PC-3 (cell line): ENCODE results near the gene DTNB. TPM values are rescaled to one million over a fixed set of nuclear protein-coding genes. Genes with fewer than 3 reads are reported as not detected.
A peak's percentile ranks its signal among the peaks of the same experiment; 100 is the strongest.

ENCODE experiments used
- ATAC-seq: fragments of 200-7000 bp; cut with Tn5 transposase; 2 replicates; pipeline ENCODE4 v1.9.1; 2020; ENCODE audit warnings: mild to moderate bottlenecking, moderate library complexity
- BruUV-seq: library from RNA; stranded (reverse); fragments of 400-500 nt; replicated peaks from 2 replicates; lab custom pipeline; 2021; lab: Mats Ljungman, UMichigan
- CTCF ChIA-PET: fragments of 300-600 bp; sonication (Branson Sonifier 250); formaldehyde crosslinking; loops from one replicate; lab custom pipeline; 2022; ENCODE audit warnings: antibody characterized with exemption; lab: Charles Lee
- POLR2A ChIA-PET: fragments of 300-600 bp; sonication (Branson Sonifier 250); formaldehyde crosslinking; loops from one replicate; lab custom pipeline; 2022; ENCODE audit warnings: antibody characterized with exemption; ENCODE audit not compliant: unreplicated experiment; lab: Charles Lee
- DNase-seq: peaks from one replicate; pipeline ENCODE4 v3.0.0-alpha.2; 2015
- H2AFZ ChIP-seq: fragments of 300-600 bp; sonication (generic); 2 replicates; pipeline ENCODE4 v1.6.0; 2016; ENCODE audit warnings: antibody characterized with exemption, low read length
- H3F3A ChIP-seq: fragments of 300-600 bp; sonication (generic); one replicate; pipeline ENCODE4 v1.6.0; 2017; ENCODE audit warnings: antibody characterized with exemption, low read length, control low read depth, mild to moderate bottlenecking; ENCODE audit not compliant: unreplicated experiment
- H3K27ac ChIP-seq: fragments of 300-600 bp; sonication (generic); 2 replicates; pipeline ENCODE4 v1.5.1; 2016; ENCODE audit warnings: mild to moderate bottlenecking, low read length
- H3K27me3 ChIP-seq: fragments of 300-600 bp; sonication (generic); 2 replicates; pipeline ENCODE4 v1.6.1; 2016; ENCODE audit warnings: low read length, mixed read lengths
- H3K36me3 ChIP-seq: fragments of 300-600 bp; sonication (generic); 2 replicates; pipeline ENCODE4 v1.6.1; 2016; ENCODE audit warnings: low read depth, mixed run types, low read length, mixed read lengths
- H3K4me1 ChIP-seq: fragments of 300-600 bp; sonication (generic); 2 replicates; pipeline ENCODE4 v1.5.1; 2016; ENCODE audit warnings: low read length; ENCODE audit not compliant: insufficient read depth
- H3K4me2 ChIP-seq: fragments of 300-600 bp; sonication (generic); 2 replicates; pipeline ENCODE4 v1.6.0; 2016; ENCODE audit warnings: low read length
- H3K4me3 ChIP-seq: fragments of 300-600 bp; sonication (generic); 2 replicates; pipeline ENCODE4 v1.5.1; 2016; ENCODE audit warnings: mild to moderate bottlenecking, low read length, mixed read lengths
- H3K79me2 ChIP-seq: fragments of 300-600 bp; sonication (generic); 2 replicates; pipeline ENCODE4 v1.6.1; 2017; ENCODE audit warnings: low read length, mixed read lengths
- H3K9ac ChIP-seq: fragments of 300-600 bp; sonication (generic); 2 replicates; pipeline ENCODE4 v1.6.0; 2016; ENCODE audit warnings: mild to moderate bottlenecking, low read length
- H3K9me2 ChIP-seq: fragments of 300-600 bp; sonication (generic); replicated peaks from 2 replicates; pipeline ENCODE4 v1.6.1; 2016; ENCODE audit warnings: mixed run types, low read length, mixed read lengths
- H3K9me3 ChIP-seq: fragments of 300-600 bp; sonication (generic); 2 replicates; pipeline ENCODE4 v1.6.1; 2016; ENCODE audit warnings: low read length, mixed read lengths
- H4K20me1 ChIP-seq: fragments of 300-600 bp; sonication (generic); 2 replicates; pipeline ENCODE4 v1.6.1; 2016; ENCODE audit warnings: low read length, mixed read lengths
- CTCF ChIP-seq: fragments of 300-600 bp; sonication (generic); conservative IDR thresholded peaks from 2 replicates; pipeline ENCODE4 v1.5.1; 2017; ENCODE audit warnings: antibody characterized with exemption, low read depth, mild to moderate bottlenecking, low read length
- EZH2 ChIP-seq: fragments of 300-600 bp; sonication (generic); IDR thresholded peaks from one replicate; pipeline ENCODE4 v1.6.1; 2017; ENCODE audit warnings: antibody characterized with exemption, mild to moderate bottlenecking, low read length; ENCODE audit not compliant: unreplicated experiment
- EZH2phosphoT487 ChIP-seq: fragments of 300-600 bp; sonication (generic); IDR thresholded peaks from 2 replicates; pipeline ENCODE4 v1.6.1; 2018; ENCODE audit warnings: mild to moderate bottlenecking, antibody characterized with exemption, low read length, borderline replicate concordance
- intact Hi-C: fragments of 100-400 bp; cut with micrococcal nuclease; formaldehyde crosslinking; loops from 2 replicates; pipeline ENCODE4 v1.9.0; 2023
- total RNA-seq: library from RNA; depleted of rRNA; stranded (reverse); fragments of >200 nt; gene quantifications from 2 replicates; pipeline ENCODE4 v1.2.3, GENCODE V29; 2014

The DTNB gene
- total RNA-seq, 1 experiment from 2014 or later: 23.1 TPM

DNA sequence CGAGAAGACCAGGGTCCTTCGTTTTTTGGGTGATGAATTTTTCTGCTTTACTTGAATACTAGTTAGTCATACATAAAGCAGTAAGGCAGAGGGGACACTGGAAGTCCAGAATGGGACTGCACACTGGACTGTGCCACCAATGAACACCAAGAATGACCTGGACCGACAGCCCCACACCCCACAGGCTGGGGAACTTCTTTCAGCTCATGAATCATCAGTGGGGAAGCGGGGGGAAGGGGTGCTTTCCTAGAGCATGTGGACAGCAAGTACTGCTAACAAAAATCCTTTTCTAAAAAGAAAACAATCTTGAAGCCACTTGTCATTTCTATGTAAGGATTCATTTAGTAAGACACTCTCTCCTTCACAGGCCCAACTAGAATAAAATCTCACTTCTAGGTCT, 86.0 kb downstream of the DTNB start:
- no TSS peak for BruUV-seq

DNA sequence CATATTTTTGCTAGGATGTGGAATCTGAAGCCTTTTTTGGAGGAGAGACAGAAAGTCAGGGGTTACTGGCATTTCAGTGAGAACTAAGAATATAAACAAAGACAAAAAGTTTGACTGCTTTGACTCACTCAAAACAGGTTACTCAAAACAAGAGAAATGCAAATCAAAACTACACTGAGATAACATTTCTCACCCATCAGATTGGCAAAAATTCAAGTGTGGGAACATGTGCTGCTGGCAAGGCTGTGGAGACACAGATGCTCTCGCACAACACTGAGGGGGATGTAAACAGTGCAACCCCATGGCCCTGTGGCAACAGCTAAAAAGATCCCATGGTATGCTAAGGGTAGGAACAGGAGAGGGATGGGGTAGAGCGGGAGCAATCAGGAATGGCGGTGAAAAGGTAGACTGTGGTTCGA, 86.6 kb downstream of the DTNB start:
- Histone ChIP-seq H3K4me1 (peaks cover 9% of the 10 kb centered on the region), H3F3A (no peaks in the 10 kb centered on the region), H3K27me3 (no peaks in the 10 kb centered on the region), H3K4me2 (no peak overlapping the region), H3K27ac (no peak overlapping the region), H3K36me3 (no peaks in the 10 kb centered on the region), H3K79me2 (no peaks in the 10 kb centered on the region), H3K9ac (no peak overlapping the region), H2AFZ (no peak overlapping the region), H3K9me2 (no peaks in the 10 kb centered on the region), H3K4me3 (no peak overlapping the region), H4K20me1 (no peaks in the 10 kb centered on the region), H3K9me3 (no peaks in the 10 kb centered on the region)
- BruUV-seq: no TSS peak
- no peak for DNase-seq
- intact Hi-C loops: no loop called here
- CTCF ChIA-PET: no interaction called here
- no peak for TF ChIP-seq EZH2
- no peak for TF ChIP-seq CTCF
- TF ChIP-seq EZH2phosphoT487: no peak
- POLR2A ChIA-PET: no interaction called here
- ATAC-seq: no peak

More for the DNA sequence above, 86.0 kb downstream of the DTNB start:
- H3K27ac ChIP-seq: no peak overlapping the region
- H3K79me2 ChIP-seq: no peaks in the 10 kb centered on the region
- ChIA-PET CTCF (interaction anchor here (0.6 kb wide), 1 partner anchor 225 kb away, joined by 3 read pairs; no protein-coding TSS in a partner anchor), POLR2A (no interaction called here)
- no peaks in the 10 kb centered on the region for H4K20me1 ChIP-seq
- no peak for TF ChIP-seq EZH2
- no peak for TF ChIP-seq CTCF
- TF ChIP-seq EZH2phosphoT487: no peak
- peaks cover 9% of the 10 kb centered on the region for H3K4me1 ChIP-seq
- ATAC-seq (no peak; the same call in 1 of the 2 replicates), DNase-seq (peak; percentile 24)
- H2AFZ ChIP-seq: no peak overlapping the region
- intact Hi-C loops: no loop called here
- no peak overlapping the region for H3K9ac ChIP-seq
- H3K4me2 ChIP-seq: no peak overlapping the region
- H3K9me2 ChIP-seq: no peaks in the 10 kb centered on the region
- H3K9me3 ChIP-seq: no peaks in the 10 kb centered on the region
- H3K4me3 ChIP-seq: no peak overlapping the region
- no peaks in the 10 kb centered on the region for H3K27me3 ChIP-seq
- no peaks in the 10 kb centered on the region for H3F3A ChIP-seq
- H3K36me3 ChIP-seq: no peaks in the 10 kb centered on the region

DNA sequence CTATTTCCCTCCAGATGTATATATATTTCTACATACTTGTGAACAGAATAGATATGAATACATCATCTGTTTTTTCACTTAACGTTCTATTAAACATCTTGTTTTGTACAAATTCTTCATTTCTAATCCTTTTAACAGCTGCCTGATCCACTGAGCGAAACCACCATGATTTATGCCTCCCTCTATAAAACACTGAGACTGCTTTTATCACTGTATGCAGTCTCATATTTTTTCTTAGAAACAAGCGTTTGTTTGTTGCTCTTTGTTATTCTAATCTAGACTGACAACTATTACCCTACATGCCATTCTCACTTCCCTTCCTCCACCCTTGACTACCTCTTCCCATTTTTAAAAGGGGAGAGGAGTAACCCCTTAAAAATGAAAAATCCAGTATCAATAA, 88.2 kb downstream of the DTNB start:
- Histone ChIP-seq H2AFZ (no peak overlapping the region), H3K36me3 (no peaks in the 10 kb centered on the region), H3K4me3 (no peak overlapping the region), H3K27ac (no peak overlapping the region), H3K79me2 (no peaks in the 10 kb centered on the region), H3K4me2 (no peak overlapping the region), H3K4me1 (peaks cover 9% of the 10 kb centered on the region), H3F3A (no peaks in the 10 kb centered on the region), H4K20me1 (no peaks in the 10 kb centered on the region), H3K27me3 (no peaks in the 10 kb centered on the region), H3K9me2 (no peaks in the 10 kb centered on the region), H3K9me3 (no peaks in the 10 kb centered on the region), H3K9ac (no peak overlapping the region)
- CTCF ChIA-PET: no interaction called here
- TF ChIP-seq CTCF (no peak), EZH2phosphoT487 (no peak), EZH2 (no peak)
- intact Hi-C loops: no loop called here
- POLR2A ChIA-PET: no interaction called here
- no peak for DNase-seq
- no peak for ATAC-seq
- no TSS peak for BruUV-seq
